IMR-90 (cell line): Measurements from ENCODE around the gene UFC1. TPM values are rescaled to one million over a fixed set of nuclear protein-coding genes. Genes with fewer than 3 reads are reported as not detected.

Experiments used
- ATAC-seq: fragments of 200-7000 bp; cut with Tn5 transposase; 2 replicates; pipeline ENCODE4 v1.9.1; 2020; ENCODE audit warnings: low read depth, mild to moderate bottlenecking, moderate library complexity
- BruUV-seq: library from RNA; stranded (reverse); fragments of 400-500 nt; replicated peaks from 2 replicates; lab custom pipeline; 2021; lab: Mats Ljungman, UMichigan
- CTCF ChIA-PET: fragments of 300-600 bp; formaldehyde crosslinking; extraction: SDS; loops from one replicate; lab custom pipeline; 2021; ENCODE audit warnings: antibody characterized with exemption; lab: Yijun Ruan, JAX
- POLR2A ChIA-PET: fragments of 300-600 bp; sonication (Branson Sonifier 250); formaldehyde crosslinking; loops from one replicate; lab custom pipeline; 2022; ENCODE audit warnings: antibody characterized with exemption; ENCODE audit not compliant: unreplicated experiment; lab: Charles Lee
- DNase-seq: peaks from one replicate; pipeline ENCODE4 v3.0.0; 2013
- H2AFZ ChIP-seq: replicated peaks from 2 replicates; pipeline ENCODE3; 2013; ENCODE audit warnings: low read length, mild to moderate bottlenecking; ENCODE audit not compliant: poor library complexity
- H2AK5ac ChIP-seq: 2 replicates; pipeline ENCODE4 v1.6.1; 2013; ENCODE audit warnings: low read depth, low read length, inconsistent platforms
- H2AK9ac ChIP-seq: replicated peaks from 2 replicates; pipeline ENCODE3; 2013; ENCODE audit warnings: mild to moderate bottlenecking, low read depth, low read length, moderate library complexity; ENCODE audit not compliant: poor library complexity
- H2BK120ac ChIP-seq: 2 replicates; pipeline ENCODE4 v1.6.1; 2013; ENCODE audit warnings: low read depth, low read length, inconsistent platforms
- H2BK15ac ChIP-seq: 3 replicates; pipeline ENCODE4 v1.6.1; 2013; ENCODE audit warnings: low read depth, low read length, inconsistent platforms
- H2BK20ac ChIP-seq: 2 replicates; pipeline ENCODE4 v1.6.1; 2013; ENCODE audit warnings: low read depth, mild to moderate bottlenecking, inconsistent platforms, low read length, moderate library complexity
- H2BK5ac ChIP-seq: 2 replicates; pipeline ENCODE4 v1.6.1; 2013; ENCODE audit warnings: mild to moderate bottlenecking, low read depth, low read length, inconsistent platforms; ENCODE audit not compliant: poor library complexity, severe bottlenecking
- H3K14ac ChIP-seq: replicated peaks from 2 replicates; pipeline ENCODE4 v1.6.1; 2013; ENCODE audit warnings: low read depth, low read length, inconsistent platforms
- H3K18ac ChIP-seq: 2 replicates; pipeline ENCODE4 v1.6.1; 2013; ENCODE audit warnings: low read depth, low read length, control low read depth
- H3K23ac ChIP-seq: 2 replicates; pipeline ENCODE4 v1.6.1; 2013; ENCODE audit warnings: low read depth, low read length, inconsistent platforms
- H3K27ac ChIP-seq: 2 replicates; pipeline ENCODE4 v1.5.1; 2013; ENCODE audit warnings: mild to moderate bottlenecking, control low read depth, low read length; ENCODE audit not compliant: insufficient read depth
- H3K27me3 ChIP-seq: 2 replicates; pipeline ENCODE4 v1.6.1; 2013; ENCODE audit warnings: low read length; ENCODE audit not compliant: control insufficient read depth, insufficient read depth
- H3K36me3 ChIP-seq: 2 replicates; pipeline ENCODE4 v1.6.1; 2013; ENCODE audit warnings: low read length, mixed read lengths; ENCODE audit not compliant: control insufficient read depth, insufficient read depth
- H3K4ac ChIP-seq: 2 replicates; pipeline ENCODE4 v1.6.1; 2013; ENCODE audit warnings: low read depth, low read length, inconsistent platforms
- H3K4me1 ChIP-seq: 2 replicates; pipeline ENCODE4 v1.6.1; 2013; ENCODE audit warnings: low read length, mixed read lengths; ENCODE audit not compliant: control insufficient read depth, insufficient read depth
- H3K4me2 ChIP-seq: 2 replicates; pipeline ENCODE4 v1.6.1; 2013; ENCODE audit warnings: low read depth, mild to moderate bottlenecking, control low read depth, low read length, moderate library complexity
- H3K4me3 ChIP-seq: 2 replicates; pipeline ENCODE4 v1.5.1; 2013; ENCODE audit warnings: low read depth, mild to moderate bottlenecking, control low read depth, low read length, moderate library complexity; ENCODE audit not compliant: insufficient read depth
- H3K56ac ChIP-seq: 2 replicates; pipeline ENCODE4 v1.6.1; 2013; ENCODE audit warnings: low read length, inconsistent platforms; ENCODE audit not compliant: insufficient read depth; ENCODE audit errors: extremely low read depth
- H3K79me1 ChIP-seq, 2 experiments: 2 replicates each; pipeline ENCODE4 v1.6.1; 2013; ENCODE audit warnings: low read length in 2 of 2, inconsistent platforms in 1 of 2, low read depth in 1 of 2
- H3K9ac ChIP-seq: 2 replicates; pipeline ENCODE4 v1.6.1; 2013; ENCODE audit warnings: low read depth, low read length, control low read depth
- H3K9me1 ChIP-seq: 2 replicates; pipeline ENCODE4 v1.6.1; 2013; ENCODE audit warnings: low read length, inconsistent platforms; ENCODE audit not compliant: insufficient read depth
- H3K9me3 ChIP-seq: 2 replicates; pipeline ENCODE4 v1.6.1; 2013; ENCODE audit warnings: low read length; ENCODE audit not compliant: control insufficient read depth, insufficient read depth
- H4K20me1 ChIP-seq: 2 replicates; pipeline ENCODE4 v1.6.1; 2013; ENCODE audit warnings: low read length, inconsistent platforms; ENCODE audit not compliant: insufficient read depth
- H4K5ac ChIP-seq: 2 replicates; pipeline ENCODE4 v1.6.1; 2013; ENCODE audit warnings: mild to moderate bottlenecking, low read depth, low read length, control low read depth
- H4K8ac ChIP-seq, 2 experiments: 2 replicates each; pipeline ENCODE4 v1.6.1; 2013; ENCODE audit warnings: low read depth in 2 of 2, low read length in 2 of 2, control low read depth in 1 of 2, inconsistent platforms in 1 of 2
- H4K91ac ChIP-seq: 2 replicates; pipeline ENCODE4 v1.6.1; 2013; ENCODE audit warnings: low read depth, low read length, inconsistent platforms; ENCODE audit not compliant: insufficient read depth
- BHLHE40 ChIP-seq: fragments of 150-350 bp; IDR thresholded peaks from 2 replicates; pipeline ENCODE4 v1.6.1; 2016; ENCODE audit warnings: mild to moderate bottlenecking, low read depth, low read length
- CEBPB ChIP-seq: IDR thresholded peaks from 2 replicates; pipeline ENCODE4 v1.6.1; 2012; ENCODE audit warnings: low read depth, low read length, improper control_type of control experiment
- CHD1 ChIP-seq: IDR thresholded peaks from 2 replicates; pipeline ENCODE4 v1.6.1; 2012; ENCODE audit warnings: low read depth, low read length, improper control_type of control experiment
- FOS ChIP-seq: fragments of 150-350 bp; IDR thresholded peaks from 2 replicates; pipeline ENCODE4 v1.6.1; 2016; ENCODE audit warnings: low read depth, low read length
- MAFK ChIP-seq: IDR thresholded peaks from 2 replicates; pipeline ENCODE4 v1.6.1; 2012; ENCODE audit warnings: low read depth, low read length, improper control_type of control experiment
- MAZ ChIP-seq: IDR thresholded peaks from 2 replicates; pipeline ENCODE4 v1.6.1; 2012; ENCODE audit warnings: low read depth, mild to moderate bottlenecking, low read length, improper control_type of control experiment, moderate library complexity, borderline replicate concordance
- MXI1 ChIP-seq: IDR thresholded peaks from 2 replicates; pipeline ENCODE4 v1.6.1; 2012; ENCODE audit warnings: low read depth, mild to moderate bottlenecking, low read length, moderate library complexity, borderline replicate concordance
- NFE2L2 ChIP-seq: fragments of 150-350 bp; IDR thresholded peaks from 2 replicates; pipeline ENCODE4 v1.6.1; 2016; ENCODE audit warnings: low read depth, mild to moderate bottlenecking, low read length
- POLR2A ChIP-seq: IDR thresholded peaks from 2 replicates; pipeline ENCODE4 v1.6.1; 2012; ENCODE audit warnings: mild to moderate bottlenecking, low read depth, low read length
- RAD21 ChIP-seq: IDR thresholded peaks from 2 replicates; pipeline ENCODE4 v1.6.1; 2012; ENCODE audit warnings: low read length, improper control_type of control experiment
- RCOR1 ChIP-seq: IDR thresholded peaks from 2 replicates; pipeline ENCODE4 v1.6.1; 2012; ENCODE audit warnings: mild to moderate bottlenecking, low read length, improper control_type of control experiment; ENCODE audit not compliant: insufficient replicate concordance
- RFX5 ChIP-seq: IDR thresholded peaks from 2 replicates; pipeline ENCODE4 v1.8.0; 2012; ENCODE audit warnings: low read depth, mild to moderate bottlenecking, low read length, moderate library complexity
- SMC3 ChIP-seq: fragments of 150-350 bp; IDR thresholded peaks from 2 replicates; pipeline ENCODE4 v1.6.1; 2016; ENCODE audit warnings: low read depth, mild to moderate bottlenecking, antibody characterized with exemption, low read length, moderate library complexity
- USF2 ChIP-seq: fragments of 150-350 bp; IDR thresholded peaks from 2 replicates; pipeline ENCODE4 v1.6.1; 2017; ENCODE audit warnings: mild to moderate bottlenecking, antibody characterized with exemption, low read length, low read depth
- WGBS, 2 experiments: methylation state at CpG; one replicate each; pipeline versions ENCODE4 v1.1.5 to v1.1.7; 2013; ENCODE audit warnings: missing lambda C conversion rate in 2 of 2; ENCODE audit not compliant: insufficient read length in 1 of 2; ENCODE audit errors: extremely low coverage in 2 of 2; 5-methylcytosine and 5-hydroxymethylcytosine counted together
- dilution Hi-C: fragments of 300-500 bp; cut with HindIII; formaldehyde crosslinking; loops from one replicate; pipeline ENCODE4 v1.14.3; 2018; ENCODE audit warnings: low sequenced_read_pairs; ENCODE audit not compliant: unreplicated experiment
- in situ Hi-C: fragments of 300-500 bp; cut with MboI; formaldehyde crosslinking; loops from 3 replicates; pipeline ENCODE4 v1.14.3; 2019; ENCODE audit warnings: low sequenced_read_pairs, inconsistent platforms, mixed read lengths
- intact Hi-C: fragments of 100-400 bp; cut with micrococcal nuclease; formaldehyde crosslinking; loops from 2 replicates; pipeline ENCODE4 v1.10.0; 2022
- polyA plus RNA-seq, 3 experiments: library from polyadenylated mRNA; depleted of rRNA; stranded (reverse); fragments of >200 nt; gene quantifications; 2 replicates each; pipeline ENCODE4 v1.2.3, GENCODE V29; 2012; ENCODE audit warnings: low replicate concordance in 1 of 3
- total RNA-seq: library from RNA; depleted of rRNA; stranded (reverse); fragments of >200 nt; gene quantifications from 2 replicates; pipeline ENCODE4 v1.2.3, GENCODE V29; 2012
- TF ChIP-seq, protein P1 (sequence below): conservative IDR thresholded peaks from 2 replicates; pipeline ENCODE4 v1.5.1; 2012; ENCODE audit warnings: mild to moderate bottlenecking, low read depth, low read length, improper control_type of control experiment

UFC1 gene
- total and polyA plus RNA-seq, 2 of the 4 experiments (the other 2 are of a cell fraction): 134 to 140 TPM

DNA sequence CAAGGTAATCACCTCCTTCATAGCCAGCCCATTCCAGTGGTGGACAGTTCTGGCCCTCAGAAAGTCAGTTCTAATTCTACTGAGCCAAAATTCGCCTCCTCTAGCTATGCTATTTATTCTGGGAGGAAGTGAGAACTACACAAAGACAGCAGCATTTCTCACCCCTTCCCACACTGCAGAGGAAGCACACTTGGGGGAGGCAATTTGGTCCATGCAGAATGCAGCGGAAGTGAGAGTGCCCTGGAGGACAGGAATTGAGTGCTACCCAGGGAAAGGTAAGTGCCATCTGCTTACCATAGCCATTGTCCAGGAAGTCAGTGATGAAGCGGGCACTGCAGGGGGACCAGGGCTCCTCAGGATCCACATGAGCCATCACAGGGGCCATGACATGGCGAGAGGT lies 41.4 kb downstream of the UFC1 start:
- no peak overlapping the region for H3K27ac ChIP-seq
- no peak overlapping the region for H2AK5ac ChIP-seq
- 50% methylated on average over 1 of the region's 4 CpGs; no CpG with 5 or more reads in 1 of the 2 experiments for WGBS, 2 experiments
- no TSS peak for BruUV-seq
- H4K8ac ChIP-seq: no peak overlapping the region
- H3K4ac ChIP-seq: no peak overlapping the region
- no peaks in the 10 kb centered on the region; a peak in 1 of 4 replicates for H3K79me1 ChIP-seq
- no peak overlapping the region for H3K9ac ChIP-seq
- no peak for TF ChIP-seq RAD21
- no peak for TF ChIP-seq CHD1
- no peak for TF ChIP-seq POLR2A
- no peak for TF ChIP-seq RCOR1
- TF ChIP-seq CEBPB: no peak
- no peak for TF ChIP-seq BHLHE40
- no peak for TF ChIP-seq MXI1
- no peak for TF ChIP-seq MAFK
- TF ChIP-seq NFE2L2: no peak
- TF ChIP-seq, protein P1, sequence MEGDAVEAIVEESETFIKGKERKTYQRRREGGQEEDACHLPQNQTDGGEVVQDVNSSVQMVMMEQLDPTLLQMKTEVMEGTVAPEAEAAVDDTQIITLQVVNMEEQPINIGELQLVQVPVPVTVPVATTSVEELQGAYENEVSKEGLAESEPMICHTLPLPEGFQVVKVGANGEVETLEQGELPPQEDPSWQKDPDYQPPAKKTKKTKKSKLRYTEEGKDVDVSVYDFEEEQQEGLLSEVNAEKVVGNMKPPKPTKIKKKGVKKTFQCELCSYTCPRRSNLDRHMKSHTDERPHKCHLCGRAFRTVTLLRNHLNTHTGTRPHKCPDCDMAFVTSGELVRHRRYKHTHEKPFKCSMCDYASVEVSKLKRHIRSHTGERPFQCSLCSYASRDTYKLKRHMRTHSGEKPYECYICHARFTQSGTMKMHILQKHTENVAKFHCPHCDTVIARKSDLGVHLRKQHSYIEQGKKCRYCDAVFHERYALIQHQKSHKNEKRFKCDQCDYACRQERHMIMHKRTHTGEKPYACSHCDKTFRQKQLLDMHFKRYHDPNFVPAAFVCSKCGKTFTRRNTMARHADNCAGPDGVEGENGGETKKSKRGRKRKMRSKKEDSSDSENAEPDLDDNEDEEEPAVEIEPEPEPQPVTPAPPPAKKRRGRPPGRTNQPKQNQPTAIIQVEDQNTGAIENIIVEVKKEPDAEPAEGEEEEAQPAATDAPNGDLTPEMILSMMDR: no peak
- TF ChIP-seq USF2: no peak
- TF ChIP-seq RFX5: no peak
- TF ChIP-seq MAZ: no peak
- TF ChIP-seq FOS: no peak
- no peak for TF ChIP-seq SMC3
- H4K91ac ChIP-seq: no peak overlapping the region
- POLR2A ChIA-PET: no interaction called here
- H3K9me1 ChIP-seq: peaks cover 12% of the 10 kb centered on the region; the same call in 1 of the 2 replicates
- peaks cover 21% of the 10 kb centered on the region for H3K4me1 ChIP-seq
- intact Hi-C loops: no loop called here
- H2AK9ac ChIP-seq: no peak overlapping the region
- CTCF ChIA-PET: no interaction called here
- H3K14ac ChIP-seq: no peak overlapping the region
- ATAC-seq (no peak), DNase-seq (no peak)
- no peaks in the 10 kb centered on the region for H4K20me1 ChIP-seq
- no peak overlapping the region for H2AFZ ChIP-seq
- H3K56ac ChIP-seq: no peak overlapping the region
- H3K4me3 ChIP-seq: no peak overlapping the region
- no peak overlapping the region for H2BK15ac ChIP-seq
- no peak overlapping the region for H2BK120ac ChIP-seq
- no peaks in the 10 kb centered on the region for H3K9me3 ChIP-seq
- no peaks in the 10 kb centered on the region for H3K27me3 ChIP-seq
- H2BK20ac ChIP-seq: no peak overlapping the region
- H3K36me3 ChIP-seq: no peaks in the 10 kb centered on the region
- no peak overlapping the region for H3K23ac ChIP-seq
- no peak overlapping the region for H3K4me2 ChIP-seq
- no peak overlapping the region for H4K5ac ChIP-seq
- H3K18ac ChIP-seq: no peak overlapping the region
- in situ Hi-C loops: no loop called here
- dilution Hi-C loops: no loop called here
- no peak overlapping the region for H2BK5ac ChIP-seq
